WTC11 (cell line): Measurements from ENCODE around the gene ZSCAN21. TPM values are rescaled to one million over a fixed set of nuclear protein-coding genes. Genes with fewer than 3 reads are reported as not detected.

Experiments
- ATAC-seq: fragments of 200-7000 bp; cut with Tn5 transposase; 2 replicates; pipeline ENCODE4 v1.10.0; 2021; ENCODE audit warnings: mild to moderate bottlenecking, moderate library complexity
- CTCF ChIA-PET: fragments of 300-600 bp; sonication (Branson Sonifier 250); formaldehyde crosslinking; loops from one replicate; lab custom pipeline; 2021; ENCODE audit warnings: antibody characterized with exemption; lab: Charles Lee
- POLR2A ChIA-PET: fragments of 350-600 bp; sonication (Branson Sonifier 250); formaldehyde crosslinking; loops from one replicate; lab custom pipeline; 2021; ENCODE audit warnings: antibody characterized with exemption; lab: Charles Lee
- DNase-seq: peaks from one replicate; pipeline ENCODE4 v3.0.0; 2021; ENCODE audit warnings: low spot score
- H3K27ac Mint-ChIP-seq: 2 replicates; pipeline ENCODE4 v1.8.0; 2021; ENCODE audit warnings: mixed read lengths
- H3K27me3 Mint-ChIP-seq: 2 replicates; pipeline ENCODE4 v1.8.0; 2021; ENCODE audit warnings: low read depth, mild to moderate bottlenecking, moderate library complexity, mixed read lengths
- H3K36me3 Mint-ChIP-seq: 2 replicates; pipeline ENCODE4 v1.8.0; 2021; ENCODE audit warnings: mixed read lengths
- H3K4me1 Mint-ChIP-seq: 2 replicates; pipeline ENCODE4 v1.8.0; 2022; ENCODE audit warnings: mixed read lengths
- H3K4me3 Mint-ChIP-seq: 2 replicates; pipeline ENCODE4 v1.8.0; 2021; ENCODE audit warnings: mild to moderate bottlenecking, moderate library complexity, mixed read lengths
- H3K9me3 Mint-ChIP-seq: 2 replicates; pipeline ENCODE4 v1.8.0; 2021; ENCODE audit warnings: mixed read lengths
- ARID4B ChIP-seq: sonication (generic); formaldehyde crosslinking; IDR thresholded peaks from 2 replicates; pipeline ENCODE4 v1.8.0; 2023; ENCODE audit warnings: missing genetic modification reagents, mild to moderate bottlenecking, borderline replicate concordance
- ATF2 ChIP-seq: sonication (generic); formaldehyde crosslinking; IDR thresholded peaks from 2 replicates; pipeline ENCODE4 v1.8.1; 2022; ENCODE audit warnings: low read depth, missing genetic modification reagents, borderline replicate concordance
- ATF3 ChIP-seq: sonication (generic); formaldehyde crosslinking; conservative IDR thresholded peaks from 2 replicates; pipeline ENCODE4 v1.8.1; 2022; ENCODE audit warnings: mild to moderate bottlenecking, missing genetic modification reagents
- ATF6 ChIP-seq: sonication (generic); formaldehyde crosslinking; IDR thresholded peaks from 2 replicates; pipeline ENCODE4 v1.8.1; 2023; ENCODE audit warnings: mild to moderate bottlenecking, missing genetic modification reagents
- EMX1 ChIP-seq: fragments of 250-450 bp; sonication (Bioruptor Pico); IDR thresholded peaks from 2 replicates; pipeline ENCODE4 v1.8.0; 2021; ENCODE audit warnings: mild to moderate bottlenecking
- GRHL2 ChIP-seq: fragments of 250-450 bp; sonication (Bioruptor Pico); IDR thresholded peaks from 2 replicates; pipeline ENCODE4 v1.8.0; 2022; ENCODE audit warnings: mild to moderate bottlenecking, moderate library complexity; ENCODE audit not compliant: insufficient replicate concordance, severe bottlenecking
- HMGA2 ChIP-seq: fragments of 250-450 bp; sonication (Bioruptor Pico); IDR thresholded peaks from 2 replicates; pipeline ENCODE4 v1.4.0; 2021; ENCODE audit warnings: mild to moderate bottlenecking, moderate library complexity
- IRF2 ChIP-seq: sonication (generic); formaldehyde crosslinking; IDR thresholded peaks from 2 replicates; pipeline ENCODE4 v1.8.0; 2022; ENCODE audit warnings: low read depth, missing genetic modification reagents, borderline replicate concordance
- MXD4 ChIP-seq: fragments of 250-450 bp; sonication (Bioruptor Pico); IDR thresholded peaks from 2 replicates; pipeline ENCODE4 v1.8.0; 2021; ENCODE audit warnings: mild to moderate bottlenecking, moderate library complexity, borderline replicate concordance
- NFE2L1 ChIP-seq: sonication (generic); formaldehyde crosslinking; IDR thresholded peaks from 2 replicates; pipeline ENCODE4 v1.8.1; 2023; ENCODE audit warnings: missing genetic modification reagents
- NFYB ChIP-seq: sonication (generic); formaldehyde crosslinking; conservative IDR thresholded peaks from 2 replicates; pipeline ENCODE4 v1.8.0; 2022; ENCODE audit warnings: low read depth, missing genetic modification reagents
- PRDM15 ChIP-seq: sonication (generic); formaldehyde crosslinking; IDR thresholded peaks from 2 replicates; pipeline ENCODE4 v1.8.0; 2022; ENCODE audit warnings: missing genetic modification reagents
- PREB ChIP-seq: sonication (generic); formaldehyde crosslinking; IDR thresholded peaks from 2 replicates; pipeline ENCODE4 v1.8.1; 2022; ENCODE audit warnings: mild to moderate bottlenecking, missing genetic modification reagents, moderate library complexity, borderline replicate concordance
- PRRX2 ChIP-seq: fragments of 250-450 bp; sonication (Bioruptor Pico); IDR thresholded peaks from 2 replicates; pipeline ENCODE4 v1.8.0; 2021; ENCODE audit warnings: mild to moderate bottlenecking
- TCF7 ChIP-seq: sonication (generic); formaldehyde crosslinking; IDR thresholded peaks from 2 replicates; pipeline ENCODE4 v1.8.0; 2022; ENCODE audit warnings: mild to moderate bottlenecking, low read depth, missing genetic modification reagents, moderate library complexity
- ZBTB21 ChIP-seq: sonication (generic); formaldehyde crosslinking; IDR thresholded peaks from 2 replicates; pipeline ENCODE4 v1.8.1; 2023; ENCODE audit warnings: mild to moderate bottlenecking, missing genetic modification reagents, borderline replicate concordance
- ZNF263 ChIP-seq: sonication (generic); formaldehyde crosslinking; IDR thresholded peaks from 2 replicates; pipeline ENCODE4 v1.8.1; 2022; ENCODE audit warnings: low read depth, mild to moderate bottlenecking, moderate library complexity, missing genetic modification reagents
- ZNF396 ChIP-seq: fragments of 250-450 bp; sonication (Bioruptor Pico); IDR thresholded peaks from 2 replicates; pipeline ENCODE4 v1.8.0; 2021; ENCODE audit warnings: mild to moderate bottlenecking, moderate library complexity, borderline replicate concordance
- ZNF416 ChIP-seq: fragments of 250-450 bp; sonication (Bioruptor Pico); IDR thresholded peaks from 2 replicates; pipeline ENCODE4 v1.9.0; 2021; ENCODE audit warnings: mild to moderate bottlenecking, inconsistent platforms
- ZNF423 ChIP-seq: fragments of 250-450 bp; sonication (Bioruptor Pico); IDR thresholded peaks from 2 replicates; pipeline ENCODE4 v2.1.2; 2022; ENCODE audit warnings: mild to moderate bottlenecking, moderate library complexity
- total RNA-seq: library from RNA; stranded (reverse); gene quantifications from 3 replicates; pipeline ENCODE4 v1.2.3, GENCODE V29; 2021

Gene ZSCAN21
- total RNA-seq, 1 experiment from 2014 or later = 25.5 TPM

- no peak for TF ChIP-seq ATF2 (CRISPR knock-in tag)
- TF ChIP-seq EMX1 (CRISPR knock-in tag) = no peak
- no peak for TF ChIP-seq NFYB (CRISPR knock-in tag)
- no peak for TF ChIP-seq ZNF396 (CRISPR knock-in tag)
- peak; percentile 78; the same call in 1 of the 2 replicates for TF ChIP-seq ARID4B
Measured at GRCh38 chr7:100015232-100016214, 34.1 kb upstream of the ZSCAN21 start, which contains the start of gene ZKSCAN1 (continued).

GRCh38 chr7:100016215-100016901, 33.2 kb upstream of the ZSCAN21 start:
- no peak for DNase-seq
- H3K36me3 Mint-ChIP-seq = peaks cover 3% of the 10 kb centered on the region; the same call in 1 of the 2 replicates
- ATAC-seq = no peak
- TF ChIP-seq ZNF263 (CRISPR knock-in tag) (no peak), ATF3 (CRISPR knock-in tag) (no peak), PREB (CRISPR knock-in tag) (no peak), TCF7 (CRISPR knock-in tag) (no peak), GRHL2 (CRISPR knock-in tag) (no peak), ATF6 (no peak), HMGA2 (CRISPR knock-in tag) (no peak), ZNF416 (CRISPR knock-in tag) (no peak), ZBTB21 (CRISPR knock-in tag) (no peak), MXD4 (CRISPR knock-in tag) (no peak), ZNF423 (CRISPR knock-in tag) (no peak), PRRX2 (no peak), IRF2 (CRISPR knock-in tag) (no peak), PRDM15 (CRISPR knock-in tag) (no peak), NFE2L1 (no peak)
- peaks cover 24% of the 10 kb centered on the region for H3K4me1 Mint-ChIP-seq
- H3K4me3 Mint-ChIP-seq = peak overlapping the region; percentile 90
- ChIA-PET POLR2A (interaction anchor here (0.5 to 1.4 kb wide), 2 partner anchors 33 to 475 kb away, joined by 3 read pairs; partner anchors contain the start of gene ZSCAN21), CTCF (interaction anchor here (0.9 to 1.6 kb wide), 2 partner anchors 25 to 103 kb away, joined by 3 to 5 read pairs; no protein-coding TSS in a partner anchor)
- H3K27ac Mint-ChIP-seq = peak overlapping the region; percentile 95
- H3K9me3 Mint-ChIP-seq = no peaks in the 10 kb centered on the region
- peaks cover 2% of the 10 kb centered on the region for H3K27me3 Mint-ChIP-seq
